GM19351 (cell line): ENCODE data around the gene PRIMA1.

Experiments
- ATAC-seq: cut with Tn5 transposase; IDR thresholded peaks from one replicate; pipeline ENCODE4 v1.9.1; 2021; ENCODE audit warnings: mild to moderate bottlenecking, moderate library complexity; ENCODE audit not compliant: unreplicated experiment

PRIMA1 gene

GRCh38 chr14:93788293-93788542, at the start of gene PRIMA1:
TSS of gene PRIMA1 (minus strand) at chr14:93788485. CDS start at chr14:93787718, 767 bp downstream.
- ATAC-seq: no peak

DNA sequence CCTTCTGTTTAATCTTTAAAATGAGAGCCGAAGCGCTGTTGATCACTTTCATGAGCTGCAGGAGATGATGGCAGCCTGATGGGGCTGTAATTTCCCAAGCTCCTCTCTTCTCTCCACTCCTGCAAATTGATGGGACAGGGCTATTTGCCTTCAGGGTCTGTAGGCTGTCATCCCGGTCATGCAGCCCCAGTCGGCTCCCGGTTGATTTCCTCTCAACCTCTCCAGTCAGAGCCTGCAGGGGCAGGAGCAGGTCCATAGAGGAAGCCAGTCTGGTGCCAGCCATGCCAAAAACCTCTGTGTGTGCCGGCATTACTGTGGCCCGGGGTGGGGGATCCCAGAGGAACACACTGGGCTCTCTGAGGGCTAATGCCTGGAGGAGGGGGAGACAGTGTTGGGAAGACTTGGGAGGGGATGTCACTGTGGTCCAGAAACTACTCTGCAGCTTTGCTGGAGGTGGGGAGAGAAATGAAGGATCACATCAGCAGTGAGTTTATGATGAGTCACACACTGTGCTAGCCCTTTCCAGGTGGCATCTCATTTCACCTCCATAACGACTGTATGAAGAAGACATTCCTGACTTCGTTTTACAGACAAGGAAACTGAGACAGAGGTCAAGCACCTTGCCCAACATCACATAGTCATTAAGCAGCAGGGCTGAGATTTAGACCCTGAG, 46.5 kb upstream of the PRIMA1 start:
- no peak for ATAC-seq

- no peak for ATAC-seq
These were observed 44.4 kb upstream of the PRIMA1 start for GRCh38 chr14:93832665-93833064.

DNA sequence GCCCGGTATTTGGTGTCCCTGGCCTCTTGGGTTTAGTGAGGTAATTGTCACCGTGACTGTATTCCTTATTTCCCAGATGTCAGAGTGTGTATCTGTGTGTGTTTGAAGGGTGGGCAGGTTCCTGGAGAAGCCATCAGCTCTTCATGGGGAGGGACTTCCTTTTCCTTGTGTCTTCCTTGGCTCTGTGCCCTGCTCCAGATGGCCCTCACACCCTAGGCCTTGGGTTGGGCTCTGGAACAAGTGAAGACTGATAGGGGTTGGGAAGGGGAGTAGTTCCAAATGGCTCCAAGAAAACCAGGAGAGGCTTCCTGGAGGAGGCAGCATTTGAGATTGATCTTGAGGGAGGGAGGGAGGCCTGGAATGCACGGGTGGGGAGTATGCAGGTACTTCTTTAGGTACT, 43.8 kb upstream of the PRIMA1 start:
- no peak for ATAC-seq

GRCh38 chr14:93830753-93831461, 42.6 kb upstream of the PRIMA1 start:
- ATAC-seq: no peak

GRCh38 chr14:93829839-93830481, 41.7 kb upstream of the PRIMA1 start:
- ATAC-seq: no peak

- ATAC-seq: no peak
These were observed 36.9 kb upstream of the PRIMA1 start for GRCh38 chr14:93825235-93825553.

GRCh38 chr14:93824518-93825234, 36.4 kb upstream of the PRIMA1 start:
- ATAC-seq: no peak

DNA sequence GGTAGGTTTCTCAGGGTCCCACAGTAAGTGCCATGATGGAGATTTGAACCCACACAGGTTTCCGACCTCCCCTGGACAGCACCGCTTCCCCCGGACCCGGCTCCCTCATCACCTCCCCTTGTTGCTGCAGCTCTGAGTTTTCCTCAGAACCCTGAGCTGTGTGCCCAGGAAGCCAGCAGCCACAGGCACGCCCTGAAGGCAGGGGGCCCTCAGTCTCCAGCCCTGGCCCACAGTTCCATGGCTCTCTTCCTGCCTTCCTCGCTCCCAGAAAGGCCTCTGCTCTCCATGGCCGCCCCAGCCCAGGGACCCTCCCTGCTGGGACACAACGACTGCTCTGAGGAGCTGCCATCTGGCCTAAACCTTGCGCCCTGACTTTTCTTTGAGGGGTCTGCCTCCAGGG, 35.8 kb upstream of the PRIMA1 start:
- ATAC-seq: no peak

DNA sequence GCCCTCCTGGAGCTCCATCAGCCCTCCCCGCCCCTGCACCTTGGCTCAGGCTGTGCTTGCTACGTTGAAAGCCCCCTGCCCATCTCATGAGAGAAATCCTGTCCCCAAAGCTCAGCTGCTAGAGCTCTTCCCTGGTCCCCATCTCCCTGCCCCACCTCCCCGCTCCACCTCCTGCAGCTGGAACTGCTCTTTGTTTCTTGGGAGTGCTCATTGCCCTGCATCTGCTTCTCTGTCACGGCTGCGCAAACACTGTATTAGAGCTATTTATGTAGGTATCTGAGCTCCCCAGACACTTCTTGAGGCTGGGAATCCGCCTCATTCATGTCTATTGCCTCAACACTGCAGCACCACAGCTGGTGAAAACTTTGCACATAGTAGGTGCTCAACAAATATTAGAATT, 32.8 kb upstream of the PRIMA1 start:
- no peak for ATAC-seq

GRCh38 chr14:93818857-93819256, 30.6 kb upstream of the PRIMA1 start:
- ATAC-seq: no peak

DNA sequence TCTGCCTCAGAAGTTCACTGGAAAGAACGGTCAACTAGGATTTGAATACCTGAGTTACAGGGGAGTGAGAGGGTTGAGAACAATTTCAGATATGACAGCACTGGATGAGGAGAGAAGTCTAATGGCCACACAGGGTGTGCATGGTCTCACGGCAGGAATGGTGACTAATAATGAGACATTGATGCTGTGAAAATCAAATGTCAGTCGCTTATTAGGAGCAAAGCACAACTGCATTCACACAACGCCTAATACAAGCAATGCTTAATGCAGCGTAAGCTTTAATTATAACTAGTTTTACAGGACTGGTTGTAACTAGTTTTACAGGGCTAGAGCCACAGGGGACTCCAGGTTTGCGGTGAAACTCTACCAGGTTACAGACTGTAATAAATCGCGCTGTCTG, 23.4 kb upstream of the PRIMA1 start:
- peak; percentile 55 for ATAC-seq

- ATAC-seq: no peak
These were observed 22.7 kb upstream of the PRIMA1 start for GRCh38 chr14:93811020-93811419.

GRCh38 chr14:93809491-93810420, 21.5 kb upstream of the PRIMA1 start:
- peak; percentile 85 for ATAC-seq

DNA sequence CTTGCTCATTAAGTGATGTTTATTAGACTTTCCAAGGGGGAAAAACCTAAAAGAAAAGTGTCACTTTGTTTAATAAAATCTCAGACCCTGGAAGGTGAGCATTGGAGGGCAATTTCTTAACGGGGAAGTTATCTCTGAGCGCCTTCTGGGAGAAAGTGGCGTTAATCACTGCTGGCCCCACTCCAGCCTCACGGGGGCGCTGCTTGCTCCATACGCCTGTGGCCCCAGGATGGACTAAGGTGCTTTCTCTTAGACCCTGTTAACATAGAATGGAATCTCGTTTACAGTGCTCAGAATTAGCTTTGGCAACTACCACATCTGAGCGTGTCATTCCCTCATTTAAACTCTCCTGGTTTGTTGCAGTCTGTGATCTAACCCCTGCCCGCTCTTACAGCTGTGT, 16.4 kb upstream of the PRIMA1 start:
- no peak for ATAC-seq

- ATAC-seq: no peak
These were observed 15.4 kb upstream of the PRIMA1 start for GRCh38 chr14:93803408-93804318.

DNA sequence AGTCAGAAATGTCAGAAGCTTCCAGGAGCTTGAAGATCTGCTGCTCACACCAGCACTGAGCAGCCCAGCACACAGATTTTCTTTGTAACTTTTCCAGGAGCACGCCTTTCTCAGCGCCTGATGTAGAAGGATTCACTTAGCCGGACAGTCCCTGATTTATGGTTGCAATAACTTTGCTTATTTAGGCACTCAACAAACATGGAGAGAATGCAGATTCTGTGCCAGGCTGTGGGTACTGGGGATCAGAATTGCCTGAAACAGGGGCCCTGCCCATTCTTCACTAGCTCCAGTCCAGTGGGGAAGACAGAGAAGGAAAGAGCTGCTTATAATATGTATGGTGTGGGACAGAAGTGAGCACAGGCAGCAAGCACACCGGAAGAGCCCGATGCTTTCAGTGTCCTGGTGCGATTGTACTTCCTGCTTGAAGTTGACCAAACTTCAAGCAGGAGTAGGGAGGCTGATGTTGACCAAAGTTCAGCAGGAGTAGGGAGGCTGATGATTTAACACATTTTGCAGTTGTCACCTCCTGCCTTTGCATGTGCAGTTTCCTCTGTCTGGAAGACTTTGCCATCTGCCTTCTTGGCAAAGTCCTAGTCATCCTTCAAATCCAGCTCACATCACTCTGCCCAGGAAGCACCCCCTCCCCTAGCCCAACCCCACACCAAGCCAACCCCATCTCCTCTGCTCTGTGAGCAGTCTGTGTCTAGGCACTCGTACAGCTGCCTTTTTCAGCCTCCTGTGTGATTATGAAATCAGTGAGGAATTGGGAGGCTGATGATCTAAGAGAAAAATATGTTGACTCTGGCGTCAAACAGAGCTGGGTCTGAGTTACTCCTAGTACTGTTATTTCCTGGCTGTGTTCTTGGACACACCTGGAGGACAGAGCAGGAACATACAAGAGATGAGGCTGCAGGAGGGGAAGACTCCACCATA, 12.0 kb upstream of the PRIMA1 start:
- no peak for ATAC-seq

DNA sequence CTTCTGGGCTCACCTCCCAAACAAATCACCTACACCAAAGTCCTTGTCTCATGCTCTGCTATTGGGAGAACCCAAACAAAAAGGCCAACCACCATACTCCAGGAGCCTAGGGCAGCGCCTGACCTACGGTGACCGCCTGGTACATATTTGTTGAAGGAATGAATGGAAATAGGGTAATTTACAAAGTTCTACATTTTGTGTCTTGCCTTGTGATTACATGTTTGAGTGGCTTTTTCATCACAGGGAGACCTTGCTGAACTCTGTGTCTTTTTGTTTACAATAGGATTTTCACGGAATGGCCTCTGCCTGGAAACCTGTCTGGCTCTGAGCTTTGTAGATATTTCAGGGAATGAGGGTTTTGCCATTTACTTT, 11.3 kb upstream of the PRIMA1 start:
- ATAC-seq: no peak

DNA sequence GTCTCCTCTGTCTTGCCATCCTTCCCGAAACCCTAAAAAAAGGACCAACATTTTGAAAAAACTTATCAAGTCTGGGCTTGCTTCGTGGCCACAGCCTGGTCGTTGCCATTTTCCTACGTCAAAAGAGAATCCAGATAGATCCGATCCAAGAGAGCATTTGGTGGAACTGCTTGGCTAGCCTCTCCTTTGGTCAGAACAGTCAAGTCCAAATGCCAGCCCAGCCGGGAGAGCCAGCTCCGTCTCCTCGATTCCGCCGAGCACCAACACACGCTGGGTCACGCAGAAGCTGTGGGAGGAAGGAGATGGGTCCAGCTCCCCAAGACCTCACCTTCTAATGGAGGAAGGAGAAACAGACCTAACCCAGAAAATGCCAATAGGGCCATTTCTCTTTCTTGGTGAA, 9.3 kb upstream of the PRIMA1 start:
- no peak for ATAC-seq
